Activated CD4-positive, CD25-positive, alpha-beta regulatory T cell (primary cell): Measurements from ENCODE around the gene TMEM121.

Experiments
- DNase-seq, 4 experiments: peaks; one replicate each; lab custom pipeline; 2025; lab: John Stamatoyannopoulos, UW

TMEM121 gene

GRCh38 chr14:105498430-105499255 is 27.7 kb upstream of the TMEM121 start:
- no peak for DNase-seq

- DNase-seq = no peak
Observed at GRCh38 chr14:105499256-105500035, 26.9 kb upstream of the TMEM121 start.

- no peak for DNase-seq
Observed at GRCh38 chr14:105500036-105500725, 26.2 kb upstream of the TMEM121 start.

- no peak for DNase-seq
Observed at GRCh38 chr14:105500726-105501101, 25.7 kb upstream of the TMEM121 start.

- DNase-seq = no peak
Observed at GRCh38 chr14:105501504-105502291, 24.7 kb upstream of the TMEM121 start.

GRCh38 chr14:105502446-105503295 is 23.7 kb upstream of the TMEM121 start:
- no peak for DNase-seq

- DNase-seq = no peak
Observed at GRCh38 chr14:105503296-105503640, 23.1 kb upstream of the TMEM121 start.

- DNase-seq = no peak
Observed at GRCh38 chr14:105503935-105504692, 22.3 kb upstream of the TMEM121 start.

GRCh38 chr14:105505101-105505500 is 21.3 kb upstream of the TMEM121 start:
- no peak for DNase-seq

- no peak for DNase-seq
Observed at GRCh38 chr14:105507247-105507646, 19.1 kb upstream of the TMEM121 start.

GRCh38 chr14:105508069-105508468 is 18.3 kb upstream of the TMEM121 start:
- DNase-seq = no peak

GRCh38 chr14:105508601-105509000 is 17.8 kb upstream of the TMEM121 start:
- no peak for DNase-seq

- DNase-seq = no peak
Observed at GRCh38 chr14:105517096-105517495, 9.3 kb upstream of the TMEM121 start.

GRCh38 chr14:105519946-105520698 is 6.3 kb upstream of the TMEM121 start:
- no peak for DNase-seq

- DNase-seq = no peak
Observed at GRCh38 chr14:105525326-105525725, 1.1 kb upstream of the TMEM121 start.

GRCh38 chr14:105526776-105527380 is 495 bp downstream of the TMEM121 start:
- DNase-seq = no peak

GRCh38 chr14:105527381-105527825 is 1.0 kb downstream of the TMEM121 start:
- DNase-seq = no peak

- peak; percentile 50 to 65 (median 58) for DNase-seq
Observed at GRCh38 chr14:105527826-105528585, 1.6 kb downstream of the TMEM121 start.
